ENCODE data around the gene C6. TPM values are rescaled to one million over a fixed set of nuclear protein-coding genes. Genes with fewer than 3 reads are reported as not detected.

C6 gene
- total RNA-seq, 1 donor from 2014 or later = not detected

DNA sequence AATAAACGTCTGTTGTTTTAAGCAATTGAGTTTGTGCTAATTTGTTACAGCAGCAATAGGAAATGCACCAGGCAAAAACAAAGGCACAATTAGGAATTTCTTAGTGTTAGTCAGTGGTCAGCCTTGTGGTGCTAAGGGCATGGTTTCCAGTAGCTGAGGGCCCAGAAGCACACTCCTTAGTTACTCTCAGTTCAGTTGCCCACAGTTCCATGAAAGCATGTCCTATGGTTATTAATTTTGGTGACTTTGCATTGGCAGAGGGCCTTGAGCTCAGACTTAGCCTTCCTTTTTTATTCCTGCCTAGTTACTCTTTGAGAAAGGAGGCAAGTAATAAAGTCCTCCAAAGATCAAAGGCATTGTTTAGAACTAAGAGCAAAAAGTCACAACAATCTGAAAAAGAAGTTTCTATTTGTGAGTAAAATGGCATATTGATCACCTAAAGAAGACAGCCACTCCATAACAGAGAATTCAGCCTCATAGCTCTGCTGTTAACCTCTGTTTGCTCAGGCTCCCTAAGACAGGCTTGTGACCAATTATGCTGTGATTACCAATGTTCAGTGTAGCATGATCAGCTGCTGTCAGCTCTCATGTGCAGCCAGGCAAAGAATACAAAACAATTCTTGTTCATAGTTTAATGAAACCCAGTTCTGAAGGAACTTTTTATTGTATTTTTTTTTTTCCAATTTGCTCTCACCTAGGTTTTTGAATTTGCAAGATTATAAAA is 85.2 kb downstream of the C6 start:
- intact Hi-C loops (cut with micrococcal nuclease) = no loop called here

DNA sequence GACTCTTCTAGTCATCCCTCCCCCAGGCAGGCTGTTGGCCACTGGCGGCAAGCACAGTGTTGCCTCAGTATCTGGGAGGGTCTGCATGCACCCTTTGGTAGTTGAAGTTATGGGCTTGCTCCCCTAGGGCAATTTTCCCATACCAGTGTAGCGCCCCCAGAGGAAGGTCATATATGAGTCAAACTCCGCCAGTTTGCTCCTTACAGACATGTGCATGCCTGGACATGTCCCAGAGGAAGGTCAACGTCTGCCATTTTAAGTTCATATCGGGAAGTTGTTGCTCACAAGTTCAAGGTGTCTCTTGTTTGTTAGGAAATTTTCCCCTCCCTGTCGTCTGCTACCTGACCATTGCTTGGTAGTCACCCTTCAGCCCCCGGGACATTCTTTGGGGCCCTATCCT is 90.9 kb downstream of the C6 start:
- intact Hi-C loops (cut with micrococcal nuclease) = no loop called here

DNA sequence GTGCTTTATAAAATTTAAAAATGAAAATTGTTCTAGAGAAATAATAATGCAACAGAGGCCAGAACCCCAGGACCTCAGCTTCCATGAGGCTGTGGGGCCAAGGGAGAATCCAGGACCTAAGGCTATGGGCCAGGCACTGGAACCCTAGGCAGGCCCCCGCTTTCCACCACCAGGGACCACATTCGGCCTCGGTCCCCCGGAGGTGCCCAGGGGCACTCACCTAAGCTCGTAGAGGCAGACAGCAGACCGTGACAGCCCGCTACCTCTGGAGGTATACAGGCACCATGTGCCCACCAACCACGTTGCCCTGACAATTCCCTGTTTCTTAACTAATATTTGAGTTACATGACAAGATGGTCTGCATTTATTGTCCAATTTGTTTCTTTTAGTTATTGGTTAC is 92.7 kb downstream of the C6 start:
- intact Hi-C loops (cut with micrococcal nuclease) = no loop called here

DNA sequence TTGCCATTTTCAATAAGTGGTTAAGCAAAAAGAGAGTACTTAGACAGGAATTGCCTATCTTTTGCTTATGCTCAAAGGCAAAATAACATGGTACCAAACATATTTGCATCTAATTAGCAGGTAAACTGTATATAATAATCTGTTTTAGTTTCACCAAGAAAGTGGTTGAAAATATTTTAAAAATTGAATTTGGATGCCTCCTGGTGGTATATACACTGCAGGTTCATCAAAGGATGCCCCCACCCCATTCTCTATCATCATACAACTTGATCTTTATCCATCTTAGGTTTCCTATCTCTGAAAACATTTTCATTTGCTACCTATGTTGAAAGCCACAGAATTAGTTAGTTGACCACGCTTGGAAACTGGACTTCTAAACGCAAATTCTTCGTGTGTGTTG is 95.2 kb downstream of the C6 start:
- intact Hi-C loops (cut with micrococcal nuclease) = no loop called here

DNA sequence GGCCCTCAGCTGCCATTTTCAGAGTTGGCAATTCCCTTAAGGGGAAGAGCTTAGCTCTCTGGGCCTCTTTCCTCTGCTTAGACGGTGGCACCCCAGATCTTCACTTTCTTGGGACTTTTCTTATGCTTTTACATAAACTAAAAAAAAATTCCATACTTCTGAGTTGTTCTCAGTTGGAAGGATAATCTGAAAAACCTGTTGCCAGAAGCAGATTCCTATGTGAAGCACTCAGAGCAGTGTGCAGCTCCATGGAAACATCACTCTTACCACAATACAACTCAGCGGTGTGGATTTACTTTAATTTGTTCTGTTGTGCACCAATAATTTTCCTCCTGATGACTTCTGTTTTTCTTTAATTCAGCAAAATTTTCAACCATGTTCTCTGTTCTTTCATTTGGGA is 98.1 kb downstream of the C6 start:
- intact Hi-C loops (cut with micrococcal nuclease) = no loop called here

DNA sequence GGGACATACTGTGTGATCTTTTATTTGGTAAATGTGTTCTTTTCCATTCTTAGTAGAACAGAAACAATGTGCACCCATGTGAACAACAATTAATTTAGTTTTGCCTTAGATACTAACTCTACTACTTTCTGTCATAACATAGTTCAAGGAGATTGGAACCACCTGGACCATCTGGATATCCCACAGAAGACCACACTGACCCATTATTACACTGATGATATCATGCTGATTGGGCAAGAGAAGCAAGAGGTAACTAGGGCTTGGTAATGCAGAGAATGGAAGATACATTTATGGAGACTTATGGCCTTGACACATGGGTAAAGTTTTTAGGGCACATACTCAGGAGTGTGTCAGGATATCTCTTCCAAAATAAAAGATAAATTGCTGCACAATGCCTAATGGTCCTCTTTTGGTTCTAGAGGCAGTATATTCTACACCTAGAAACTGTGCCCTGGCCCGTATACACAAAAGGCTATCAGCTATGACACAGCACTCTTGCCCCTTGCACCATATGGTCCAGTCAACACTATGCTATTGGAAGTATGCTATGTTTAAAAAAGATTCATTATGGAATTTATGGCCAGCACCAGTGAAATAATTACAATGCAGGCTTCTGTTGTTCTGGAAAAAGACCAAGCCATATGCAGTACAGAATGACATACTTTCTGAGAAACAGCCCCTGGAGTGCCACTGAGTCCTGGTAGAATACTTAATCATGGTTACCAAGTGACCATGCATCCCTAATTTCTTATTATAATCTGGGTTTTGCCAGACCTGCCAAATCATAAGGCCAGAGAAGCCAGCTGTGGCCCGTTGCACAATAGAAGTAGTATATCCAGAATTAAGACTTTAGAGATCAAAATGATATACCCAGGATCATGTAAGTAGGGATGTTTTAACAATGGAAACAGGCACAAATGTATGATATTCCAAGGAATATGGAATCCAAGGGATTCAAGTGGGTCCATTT is 100.6 kb downstream of the C6 start:
- intact Hi-C loops (cut with micrococcal nuclease) = no loop called here

DNA sequence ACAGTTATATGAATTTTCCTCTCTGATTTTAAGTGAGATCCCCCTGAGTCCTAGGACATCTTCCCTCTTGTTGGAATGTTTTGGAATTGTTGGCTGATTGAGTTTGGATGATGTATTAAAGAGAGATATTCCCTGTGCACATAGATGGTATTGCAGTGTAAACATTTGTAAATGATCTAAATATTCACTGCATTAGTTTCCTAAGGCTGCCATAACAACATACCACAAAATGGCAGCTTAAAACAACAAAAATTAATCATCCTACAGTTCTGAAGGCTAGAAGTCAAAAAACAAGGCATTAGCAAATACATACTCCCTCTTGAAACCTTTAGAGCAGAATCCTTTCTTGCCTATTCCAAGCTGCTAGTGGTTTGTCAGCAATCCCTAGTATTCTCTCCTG is 104.1 kb downstream of the C6 start:
- intact Hi-C loops (cut with micrococcal nuclease) = no loop called here

DNA sequence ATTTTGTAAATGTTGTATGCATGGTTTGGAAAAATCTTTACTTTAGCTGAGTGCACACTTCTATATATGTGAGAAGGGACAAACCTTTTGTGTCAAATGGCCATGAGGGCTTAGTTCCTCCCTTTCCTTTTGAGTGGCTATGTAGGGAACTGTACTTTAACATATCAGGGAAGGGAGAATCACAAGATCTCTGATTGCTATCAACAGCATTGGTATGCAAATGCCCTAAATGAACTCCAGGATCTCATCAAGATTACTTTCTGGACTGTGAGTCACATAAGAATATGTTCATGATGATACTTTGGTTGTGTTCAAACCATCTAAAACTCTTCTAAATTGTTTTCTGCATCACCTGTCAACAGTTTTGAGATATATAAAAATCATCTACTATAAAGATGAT is 111.0 kb downstream of the C6 start:
- intact Hi-C loops (cut with micrococcal nuclease) = no loop called here

DNA sequence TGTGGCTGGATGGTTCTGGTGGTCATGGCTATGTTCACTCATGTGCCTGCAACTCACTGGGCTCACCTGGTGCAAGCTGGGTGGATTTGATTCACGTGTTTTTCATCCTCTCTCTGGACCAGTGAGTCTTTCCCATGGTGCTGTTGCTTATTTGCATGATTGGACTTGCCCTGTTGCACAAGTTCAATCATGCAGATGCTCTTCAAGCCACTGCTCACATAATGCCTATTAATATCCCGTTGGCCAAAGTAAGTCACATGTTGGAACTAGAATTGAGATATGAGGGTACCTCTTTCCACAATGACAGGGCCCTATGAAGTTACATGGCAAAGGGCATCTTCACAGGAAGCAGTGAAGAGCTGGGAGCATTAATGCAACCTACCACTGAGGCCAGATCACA is 115.7 kb downstream of the C6 start:
- intact Hi-C loops (cut with micrococcal nuclease) = no loop called here

DNA sequence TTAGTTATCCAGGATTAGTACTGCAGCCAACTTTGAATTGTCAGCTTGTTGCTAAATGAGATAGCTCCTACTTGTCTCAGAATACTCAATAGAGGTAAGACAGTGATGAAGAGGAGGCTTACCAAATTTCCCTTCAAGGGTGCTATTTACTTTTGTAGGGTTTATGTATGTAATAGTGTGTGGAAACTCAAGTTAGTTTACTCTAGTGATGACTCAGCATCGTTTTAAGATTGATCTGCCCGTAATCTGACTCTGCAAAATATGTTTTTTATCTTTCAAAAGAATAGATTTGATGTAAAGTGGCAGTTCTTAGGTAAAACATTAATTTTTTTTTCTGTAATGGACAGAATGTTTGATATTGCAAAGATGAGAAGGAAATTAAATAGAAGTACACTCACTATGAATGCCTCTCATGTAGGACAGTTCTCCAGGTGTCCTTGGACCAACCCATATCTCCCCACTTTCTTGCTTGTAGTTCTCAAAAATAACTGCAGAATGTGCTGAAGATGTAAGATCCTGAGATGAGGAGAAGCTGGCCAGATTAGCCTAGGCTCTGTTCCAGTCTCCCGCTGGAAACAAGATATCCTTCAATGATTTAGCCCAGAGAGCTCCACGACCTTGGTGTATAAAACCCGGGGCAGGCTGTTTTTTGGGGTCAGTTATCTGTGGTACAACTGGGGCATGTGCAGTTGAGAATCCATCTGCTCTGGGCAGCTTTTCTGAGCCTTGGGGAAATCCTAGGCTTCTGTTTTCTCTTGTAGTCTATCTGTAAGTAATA is 117.8 kb downstream of the C6 start:
- intact Hi-C loops (cut with micrococcal nuclease) = no loop called here

DNA sequence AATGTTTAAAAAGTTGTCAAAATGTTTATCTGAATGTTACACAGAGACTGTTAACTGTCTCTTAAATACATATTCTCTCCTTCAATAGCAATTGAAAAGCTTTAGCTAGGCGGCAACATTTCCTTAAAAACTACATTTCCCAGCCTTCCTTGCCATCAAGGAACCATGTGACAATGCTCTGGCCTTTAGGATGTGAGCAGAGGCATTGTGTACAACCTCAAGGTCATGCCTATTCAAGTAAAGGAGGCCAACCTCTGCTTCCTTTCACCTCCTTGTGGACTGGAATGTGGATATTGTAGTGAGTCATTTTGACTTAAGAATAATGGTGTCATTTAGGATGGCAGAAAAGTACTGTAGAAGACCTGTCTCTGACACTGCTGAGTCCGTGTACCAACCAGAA is 118.5 kb downstream of the C6 start:
- intact Hi-C loops (cut with micrococcal nuclease) = no loop called here

DNA sequence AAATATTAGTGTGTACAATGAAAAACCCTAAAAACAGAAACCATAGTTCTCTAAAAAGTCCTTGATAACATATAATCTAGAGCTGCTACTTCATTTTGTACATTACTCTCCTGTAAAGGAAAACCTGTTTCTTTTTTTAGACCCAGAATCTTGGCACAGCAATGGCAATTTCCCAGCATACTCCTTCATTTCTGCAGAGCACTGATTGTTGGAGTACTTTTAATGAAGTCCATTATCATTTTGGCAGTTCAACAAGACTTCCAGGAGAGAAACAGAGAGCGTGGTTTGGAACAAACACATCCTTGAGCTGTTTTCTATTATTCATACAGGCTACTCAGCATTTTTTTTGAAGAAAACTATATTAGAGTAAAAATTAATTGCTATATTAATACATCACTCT is 119.5 kb downstream of the C6 start:
- intact Hi-C loops (cut with micrococcal nuclease) = no loop called here

Other genes with a start within 250 kb of the C6 start
- gene MROH2B, start 142.2 kb downstream of the C6 start, total RNA-seq = not detected in 2 replicates

All from T-helper 1 cell treated with Interleukin-12 subunit alpha and Interleukin-12 subunit beta and Interleukin-4 antibody, amounts not matched to agents 30 ng/mL and 1 ng/mL, for 36 hours (primary cell).